HG03139 (cell line): ENCODE results near the gene PAXIP1.
"Not testable (repeated sequence)": the region's sequence is repeated elsewhere in the genome, so short reads cannot be mapped to it uniquely, and the experiment has no call there.

Source experiments
- ATAC-seq: cut with Tn5 transposase; IDR thresholded peaks from one replicate; pipeline ENCODE4 v1.9.1; 2021; ENCODE audit not compliant: unreplicated experiment

The PAXIP1 gene

GRCh38 chr7:155003092-155003375 lies at the start of gene PAXIP1:
PAXIP1 (minus strand) TSS chr7:155003124; CDS start chr7:155002929, 195 bp downstream.
- ATAC-seq, result peak; percentile 52

- ATAC-seq, result no peak
Measured at GRCh38 chr7:155051355-155051754, 48.4 kb upstream of the PAXIP1 start.

GRCh38 chr7:155048006-155048405 lies 45.1 kb upstream of the PAXIP1 start:
- ATAC-seq, result no peak

- ATAC-seq, result no peak
Measured at GRCh38 chr7:155043756-155044155, 40.8 kb upstream of the PAXIP1 start.

- no peak for ATAC-seq
Measured at GRCh38 chr7:155038335-155038734, 35.4 kb upstream of the PAXIP1 start.

GRCh38 chr7:155034495-155034894 lies 31.6 kb upstream of the PAXIP1 start:
- ATAC-seq, result not testable (repeated sequence)

- no peak for ATAC-seq
Measured at GRCh38 chr7:155032978-155033377, 30.1 kb upstream of the PAXIP1 start.

GRCh38 chr7:155027879-155028278 lies 25.0 kb upstream of the PAXIP1 start:
- ATAC-seq, result no peak

GRCh38 chr7:155021699-155022145 lies 18.8 kb upstream of the PAXIP1 start:
- no peak for ATAC-seq

GRCh38 chr7:155020996-155021395 lies 18.1 kb upstream of the PAXIP1 start:
- no peak for ATAC-seq

GRCh38 chr7:155017834-155018233 lies 14.9 kb upstream of the PAXIP1 start:
- ATAC-seq, result no peak

- no peak for ATAC-seq
Measured at GRCh38 chr7:155011086-155011485, 8.2 kb upstream of the PAXIP1 start.

GRCh38 chr7:155009570-155010157 lies 6.7 kb upstream of the PAXIP1 start:
- ATAC-seq, result peak; percentile 51

GRCh38 chr7:155007947-155008346 lies 5.0 kb upstream of the PAXIP1 start:
- no peak for ATAC-seq

- peak; percentile 55 for ATAC-seq
Measured at GRCh38 chr7:155003376-155004214, 671 bp upstream of the PAXIP1 start.

- ATAC-seq, result peak; percentile 30
Measured at GRCh38 chr7:155002411-155003091, 373 bp downstream of the PAXIP1 start.

- peak; percentile 14 for ATAC-seq
Measured at GRCh38 chr7:155001756-155002410, 1.0 kb downstream of the PAXIP1 start.

- ATAC-seq, result no peak
Measured at GRCh38 chr7:155000795-155001194, 2.1 kb downstream of the PAXIP1 start.

GRCh38 chr7:154998481-154998880 lies 4.4 kb downstream of the PAXIP1 start:
- no peak for ATAC-seq

- ATAC-seq, result no peak
Measured at GRCh38 chr7:154997840-154998370, 5.0 kb downstream of the PAXIP1 start.

- ATAC-seq, result no peak
Measured at GRCh38 chr7:154996756-154997155, 6.2 kb downstream of the PAXIP1 start.
